ENCODE data around the gene ZNF318. TPM values are rescaled to one million over a fixed set of nuclear protein-coding genes. Genes with fewer than 3 reads are reported as not detected.
"Not testable (repeated sequence)": the region's sequence is repeated elsewhere in the genome, so short reads cannot be mapped to it uniquely, and the experiment has no call there.

ZNF318 gene
- total and polyA plus RNA-seq, 2 donors (not counting 3 experiments of a cell fraction or from before 2014, with no cell fraction given) = 7.1 to 13.6 TPM

DNA sequence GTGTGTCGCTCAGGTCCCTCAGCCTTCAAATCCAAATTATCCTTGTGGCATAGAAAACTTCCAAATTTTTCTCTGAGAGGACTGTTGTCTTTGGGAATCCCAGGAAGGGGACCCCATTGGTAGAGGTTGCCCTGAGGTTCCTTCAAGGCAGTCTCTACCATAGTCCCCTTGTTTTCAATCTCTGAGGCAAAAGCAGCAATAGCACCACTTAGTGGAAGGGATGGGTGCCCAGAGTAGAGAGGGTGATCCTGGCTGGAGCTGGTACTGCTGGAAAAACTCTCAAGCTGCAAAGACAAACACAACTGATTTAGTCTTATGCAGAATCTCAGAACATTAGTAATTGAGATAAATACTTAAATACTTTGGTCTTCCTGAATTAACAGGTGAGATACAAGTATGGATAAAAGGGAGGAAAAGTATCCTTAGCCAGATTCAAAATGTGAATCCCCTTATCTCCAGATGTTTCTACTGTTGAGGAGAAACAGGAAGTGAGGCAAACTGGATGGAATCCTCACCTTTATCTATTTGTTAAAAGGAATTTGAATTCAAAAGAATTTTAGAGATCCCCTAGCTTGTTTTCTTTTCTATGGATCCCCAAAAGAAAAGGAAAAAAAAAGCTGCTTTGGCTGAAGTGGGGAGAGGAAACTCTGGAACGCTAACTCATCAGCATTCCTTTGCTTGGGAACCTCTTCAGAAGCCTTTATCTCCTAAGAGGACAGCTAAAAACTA is 13.4 kb downstream of the ZNF318 start:
- H3K79me2 ChIP-seq (ENCODE audit: control insufficient read depth, insufficient read depth, low read length) = no peaks in the 10 kb centered on the region
- no peak overlapping the region for H3K4me3 ChIP-seq (replicated peaks in 1 of 3; ENCODE audit: insufficient read depth in 1 of 3, low read depth in 1 of 3, low read length in 3 of 3)
- FAIRE-seq = no peak
- H3K9me3 ChIP-seq (replicated peaks; ENCODE audit: control insufficient read depth, insufficient read depth, low read length) = no peaks in the 10 kb centered on the region
- peak overlapping the region; percentile 14 for H3K4me2 ChIP-seq (ENCODE audit: insufficient read depth, low read length)
- DNase-seq (ENCODE audit: low read depth, low spot score) = peak; percentile 24
- no peaks in the 10 kb centered on the region for H3K27me3 ChIP-seq (ENCODE audit: control insufficient read depth in 2 of 2, insufficient read depth in 2 of 2, low read length in 2 of 2)
- no peaks in the 10 kb centered on the region for H4K20me1 ChIP-seq (replicated peaks; ENCODE audit: control insufficient read depth, extremely low read depth, insufficient read depth, low read length)
- TF ChIP-seq JUN (IDR thresholded peaks at IDR 0.05; ENCODE audit: borderline replicate concordance, insufficient read depth, insufficient read length, low read depth) = no peak
- TF ChIP-seq, protein P1, sequence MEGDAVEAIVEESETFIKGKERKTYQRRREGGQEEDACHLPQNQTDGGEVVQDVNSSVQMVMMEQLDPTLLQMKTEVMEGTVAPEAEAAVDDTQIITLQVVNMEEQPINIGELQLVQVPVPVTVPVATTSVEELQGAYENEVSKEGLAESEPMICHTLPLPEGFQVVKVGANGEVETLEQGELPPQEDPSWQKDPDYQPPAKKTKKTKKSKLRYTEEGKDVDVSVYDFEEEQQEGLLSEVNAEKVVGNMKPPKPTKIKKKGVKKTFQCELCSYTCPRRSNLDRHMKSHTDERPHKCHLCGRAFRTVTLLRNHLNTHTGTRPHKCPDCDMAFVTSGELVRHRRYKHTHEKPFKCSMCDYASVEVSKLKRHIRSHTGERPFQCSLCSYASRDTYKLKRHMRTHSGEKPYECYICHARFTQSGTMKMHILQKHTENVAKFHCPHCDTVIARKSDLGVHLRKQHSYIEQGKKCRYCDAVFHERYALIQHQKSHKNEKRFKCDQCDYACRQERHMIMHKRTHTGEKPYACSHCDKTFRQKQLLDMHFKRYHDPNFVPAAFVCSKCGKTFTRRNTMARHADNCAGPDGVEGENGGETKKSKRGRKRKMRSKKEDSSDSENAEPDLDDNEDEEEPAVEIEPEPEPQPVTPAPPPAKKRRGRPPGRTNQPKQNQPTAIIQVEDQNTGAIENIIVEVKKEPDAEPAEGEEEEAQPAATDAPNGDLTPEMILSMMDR (IDR thresholded peaks at IDR 0.05; ENCODE audit: extremely low read depth in 1 of 2, insufficient read depth in 1 of 2, low read depth in 1 of 2, low read length in 2 of 2) = peak in 1 of 2 donors; percentile 23
- H3K9me1 ChIP-seq (replicated peaks; ENCODE audit: control insufficient read depth, extremely low read depth, insufficient read depth, low read length) = no peaks in the 10 kb centered on the region
- intact Hi-C loops (cut with micrococcal nuclease) = no loop called here
- dilution Hi-C loops (cut with MboI; ENCODE audit: extremely low pct_ligation_motif_present, low sequenced_read_pairs) = no loop called here
- no peak overlapping the region for H3K27ac ChIP-seq (ENCODE audit: insufficient read depth, low read depth, low read length)
- ChIA-PET POLR2A (no interaction called here), CTCF (interaction anchor here (0.6 to 2.8 kb wide), 6 partner anchors 11 to 151 kb away, joined by 4 to 10 read pairs (median 6); partner anchors contain the start of genes DNPH1 and ZNF318)
- no peak overlapping the region for H3K9ac ChIP-seq (replicated peaks; ENCODE audit: extremely low read depth, insufficient read depth, low read length)
- peaks cover 7% of the 10 kb centered on the region for H3K4me1 ChIP-seq (ENCODE audit: control insufficient read depth, extremely low read depth, insufficient read depth, low read length)
- H3K36me3 ChIP-seq (ENCODE audit: control insufficient read depth in 2 of 2, extremely low read depth in 1 of 2, insufficient read depth in 2 of 2, low read length in 2 of 2) = peaks cover 8 to 15% of the 10 kb centered on the region in 2 experiments
- no peak overlapping the region for H2AFZ ChIP-seq (ENCODE audit: low read depth, low read length)
- no TSS peak for BruUV-seq (replicated peaks)

DNA sequence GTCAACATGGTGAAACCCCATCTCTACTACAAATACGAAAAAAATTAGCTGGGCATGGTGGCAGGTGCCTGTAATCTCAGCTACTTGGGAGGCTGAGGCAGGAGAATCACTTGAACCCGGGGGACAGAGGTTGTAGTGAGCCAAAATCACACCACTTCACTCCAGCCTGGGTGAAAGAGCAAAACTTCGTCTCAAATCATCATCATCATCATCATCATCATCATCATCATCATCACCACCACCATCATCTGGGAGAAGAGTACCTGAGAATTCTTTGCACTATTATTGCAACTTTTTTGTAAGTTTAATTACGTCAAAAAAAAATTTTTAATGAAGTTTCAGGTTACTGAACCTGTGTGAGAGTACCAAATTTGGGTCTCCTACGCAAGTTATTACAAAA is 17.5 kb downstream of the ZNF318 start:
- intact Hi-C loops (cut with micrococcal nuclease); H3K9me1 ChIP-seq (replicated peaks; ENCODE audit: control insufficient read depth, extremely low read depth, insufficient read depth, low read length); H3K27ac ChIP-seq (ENCODE audit: insufficient read depth, low read depth, low read length); H4K20me1 ChIP-seq (replicated peaks; ENCODE audit: control insufficient read depth, extremely low read depth, insufficient read depth, low read length); H3K4me2 ChIP-seq (ENCODE audit: insufficient read depth, low read length); dilution Hi-C loops (cut with MboI; ENCODE audit: extremely low pct_ligation_motif_present, low sequenced_read_pairs); DNase-seq (ENCODE audit: low read depth, low spot score); CTCF ChIA-PET; H3K9me3 ChIP-seq (replicated peaks; ENCODE audit: control insufficient read depth, insufficient read depth, low read length); H3K79me2 ChIP-seq (ENCODE audit: control insufficient read depth, insufficient read depth, low read length); H3K4me1 ChIP-seq (ENCODE audit: control insufficient read depth, extremely low read depth, insufficient read depth, low read length); FAIRE-seq; H2AFZ ChIP-seq (ENCODE audit: low read depth, low read length); H3K27me3 ChIP-seq (ENCODE audit: control insufficient read depth in 2 of 2, insufficient read depth in 2 of 2, low read length in 2 of 2); H3K4me3 ChIP-seq (replicated peaks in 1 of 3; ENCODE audit: insufficient read depth in 1 of 3, low read depth in 1 of 3, low read length in 3 of 3); BruUV-seq (replicated peaks); H3K9ac ChIP-seq (replicated peaks; ENCODE audit: extremely low read depth, insufficient read depth, low read length): not testable (repeated sequence)
- H3K36me3 ChIP-seq (ENCODE audit: control insufficient read depth in 2 of 2, extremely low read depth in 1 of 2, insufficient read depth in 2 of 2, low read length in 2 of 2) = peaks cover 3 to 15% of the 10 kb centered on the region in 2 experiments
- POLR2A ChIA-PET = interaction anchor here (0.7 kb wide), 1 partner anchor 422 kb away, joined by 4 read pairs; no protein-coding TSS in a partner anchor
